Tibial nerve (tissue), 4 donors: Measurements from ENCODE around the gene FAM193B. TPM values are rescaled to one million over a fixed set of nuclear protein-coding genes. Genes with fewer than 3 reads are reported as not detected.

Experiments
- DNase-seq, 2 donors: peaks; one replicate each; pipeline ENCODE4 v3.0.0-alpha.2; 2019; ENCODE audit warnings: low spot score in 2 of 2
- H3K27ac ChIP-seq, 4 donors: fragments of 200-600 bp; sonication (generic) in 3 of 4; one replicate each; pipeline ENCODE4 v1.5.1; 2017 to 2019; ENCODE audit warnings: mild to moderate bottlenecking in 1 of 4
- H3K27me3 ChIP-seq, 2 donors: fragments of 200-600 bp; sonication (generic) in 1 of 2; one replicate each; pipeline versions ENCODE4 v1.5.1 to v1.6.0; 2017 to 2019
- H3K36me3 ChIP-seq, 3 donors: fragments of 200-600 bp; sonication (generic); one replicate each; pipeline ENCODE4 v1.5.1; 2018 to 2019
- H3K4me1 ChIP-seq, 4 donors: fragments of 200-600 bp; sonication (generic) in 3 of 4; one replicate each; pipeline ENCODE4 v1.5.1; 2017 to 2019
- H3K4me3 ChIP-seq, 4 donors: fragments of 200-600 bp; sonication (generic) in 3 of 4; one replicate each; pipeline ENCODE4 v1.5.1; 2017 to 2019; ENCODE audit warnings: mild to moderate bottlenecking in 1 of 4, moderate library complexity in 1 of 4
- H3K9me3 ChIP-seq, 4 donors: fragments of 200-600 bp; sonication (generic) in 3 of 4; one replicate each; pipeline ENCODE4 v1.5.1; 2017 to 2019
- EP300 ChIP-seq, 2 donors: sonication (generic); formaldehyde crosslinking; IDR thresholded peaks; one replicate each; pipeline ENCODE4 v1.6.1; 2017; ENCODE audit warnings: antibody characterized with exemption in 2 of 2, mild to moderate bottlenecking in 1 of 2
- POLR2A ChIP-seq, 2 donors: fragments of 450-650 bp; IDR thresholded peaks; one replicate each; pipeline ENCODE4 v1.6.1; 2017; ENCODE audit warnings: antibody characterized with exemption in 2 of 2, mild to moderate bottlenecking in 2 of 2, moderate library complexity in 2 of 2
- WGBS, 2 donors: methylation state at CpG; one replicate each; pipeline ENCODE4 v1.1.5; 2018; 5-methylcytosine and 5-hydroxymethylcytosine counted together
- total RNA-seq, 4 donors: library from RNA; depleted of rRNA; stranded (reverse); fragments of >200 nt; gene quantifications; one replicate each; pipeline ENCODE4 v1.1.0, GENCODE V29; 2016
- TF ChIP-seq, protein P1 (sequence below), 5 experiments: fragments of 200-600 bp in 3 of 5; fragments of 450-650 bp in 2 of 5; sonication (generic) in 3 of 5; IDR thresholded peaks; one replicate each; pipeline ENCODE4 v1.5.1; 2016 to 2019; ENCODE audit warnings: antibody characterized with exemption in 5 of 5, mild to moderate bottlenecking in 3 of 5, moderate library complexity in 2 of 5

Gene FAM193B
- total RNA-seq, 4 donors from 2014 or later, result 82.4 to 152 (median 115) TPM

DNA sequence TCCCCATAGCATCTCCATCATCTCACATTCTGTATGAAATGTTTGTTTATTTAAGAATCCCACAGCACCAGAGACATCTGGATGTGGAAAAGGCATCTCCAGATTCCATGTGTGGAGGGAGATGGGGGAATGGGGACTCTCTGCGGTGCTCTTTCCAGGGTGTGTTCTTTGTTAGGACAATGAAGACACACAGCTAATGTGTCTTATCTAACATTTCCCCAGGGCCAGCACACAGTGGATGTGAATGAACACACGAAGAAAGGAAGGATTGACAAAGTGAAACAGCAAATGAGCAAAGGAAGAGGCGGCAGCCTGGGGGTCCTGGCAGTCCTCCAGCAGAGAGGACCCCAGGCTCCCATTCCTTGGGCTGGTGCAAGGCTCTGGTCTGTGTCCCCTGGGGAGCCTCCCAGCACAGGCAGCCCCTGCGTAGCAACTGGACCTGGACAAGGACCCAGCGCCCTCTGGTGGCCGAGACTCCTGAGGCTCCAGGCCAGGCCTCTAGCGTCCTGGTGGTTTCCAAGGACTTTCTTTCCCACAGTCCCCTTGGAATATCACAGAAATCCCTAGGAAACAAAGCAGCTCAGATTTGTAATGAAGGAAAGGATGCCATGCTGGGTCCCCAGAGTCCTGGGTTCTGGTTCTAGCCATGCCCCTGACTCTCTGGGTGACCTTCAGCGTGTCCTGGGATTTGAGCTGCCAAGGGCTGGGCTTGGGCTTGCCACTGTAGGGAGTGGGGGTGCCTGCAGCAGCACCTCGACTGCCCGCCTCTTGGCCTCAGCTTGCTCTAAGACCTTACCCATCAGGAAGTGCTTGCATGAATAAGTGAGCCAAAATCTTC, 53.5 kb downstream of the FAM193B start:
- 10 to 12% methylated on average over 8 to 9 of the region's 10 CpGs for WGBS, 2 donors
- H3K4me3 ChIP-seq, result no peak overlapping the region
- no peaks in the 10 kb centered on the region for H3K9me3 ChIP-seq
- no peaks in the 10 kb centered on the region for H3K27me3 ChIP-seq
- H3K4me1 ChIP-seq, result peaks cover 0 to 47% (median 20%) of the 10 kb centered on the region in 4 donors
- TF ChIP-seq EP300 (IDR thresholded peaks at IDR 0.05) (peak in 1 of 2 donors; percentile 46), POLR2A (IDR thresholded peaks at IDR 0.05) (no peak)
- TF ChIP-seq, protein P1, sequence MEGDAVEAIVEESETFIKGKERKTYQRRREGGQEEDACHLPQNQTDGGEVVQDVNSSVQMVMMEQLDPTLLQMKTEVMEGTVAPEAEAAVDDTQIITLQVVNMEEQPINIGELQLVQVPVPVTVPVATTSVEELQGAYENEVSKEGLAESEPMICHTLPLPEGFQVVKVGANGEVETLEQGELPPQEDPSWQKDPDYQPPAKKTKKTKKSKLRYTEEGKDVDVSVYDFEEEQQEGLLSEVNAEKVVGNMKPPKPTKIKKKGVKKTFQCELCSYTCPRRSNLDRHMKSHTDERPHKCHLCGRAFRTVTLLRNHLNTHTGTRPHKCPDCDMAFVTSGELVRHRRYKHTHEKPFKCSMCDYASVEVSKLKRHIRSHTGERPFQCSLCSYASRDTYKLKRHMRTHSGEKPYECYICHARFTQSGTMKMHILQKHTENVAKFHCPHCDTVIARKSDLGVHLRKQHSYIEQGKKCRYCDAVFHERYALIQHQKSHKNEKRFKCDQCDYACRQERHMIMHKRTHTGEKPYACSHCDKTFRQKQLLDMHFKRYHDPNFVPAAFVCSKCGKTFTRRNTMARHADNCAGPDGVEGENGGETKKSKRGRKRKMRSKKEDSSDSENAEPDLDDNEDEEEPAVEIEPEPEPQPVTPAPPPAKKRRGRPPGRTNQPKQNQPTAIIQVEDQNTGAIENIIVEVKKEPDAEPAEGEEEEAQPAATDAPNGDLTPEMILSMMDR (IDR thresholded peaks at IDR 0.05), result peak; percentile 89 to 95 (median 92)
- H3K27ac ChIP-seq, result peak overlapping the region in 3 of 4 donors; percentile 3 to 49 (median 45)
- peak; percentile 90 to 96 for DNase-seq
- peaks cover 0 to 18% (median 2%) of the 10 kb centered on the region in 3 donors for H3K36me3 ChIP-seq

DNA sequence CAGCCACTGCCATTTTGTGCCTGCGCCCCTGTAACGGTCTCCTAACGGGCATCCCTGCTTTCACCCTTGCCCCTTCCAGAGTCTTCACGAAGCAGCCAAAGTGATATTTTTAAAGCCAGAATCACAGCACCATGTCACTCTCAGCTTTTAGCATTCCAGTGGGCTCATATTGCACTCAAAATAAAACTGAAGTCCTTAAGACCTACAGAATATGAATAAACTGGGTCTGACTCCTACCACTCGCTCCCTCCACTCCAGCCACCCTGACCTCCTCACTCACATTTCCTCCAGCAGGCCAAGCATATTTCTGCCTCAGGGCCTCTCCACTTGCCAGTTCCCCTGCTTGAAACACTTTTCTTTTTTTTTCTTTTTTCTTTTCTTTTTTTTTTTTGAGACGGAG, 54.5 kb downstream of the FAM193B start:
- H3K9me3 ChIP-seq, result no peaks in the 10 kb centered on the region
- TF ChIP-seq POLR2A (IDR thresholded peaks at IDR 0.05) (no peak), EP300 (IDR thresholded peaks at IDR 0.05) (no peak)
- TF ChIP-seq, protein P1 (IDR thresholded peaks at IDR 0.05), result no peak
- H3K4me1 ChIP-seq, result peaks cover 0 to 57% (median 30%) of the 10 kb centered on the region in 4 donors
- WGBS, 2 donors, result 72 to 75% methylated on average over 6 of the region's 6 CpGs
- no peak for DNase-seq
- H3K27ac ChIP-seq, result peak overlapping the region in 2 of 4 donors; percentile 29 to 45
- H3K36me3 ChIP-seq, result peaks cover 0 to 12% (median 2%) of the 10 kb centered on the region in 3 donors
- no peaks in the 10 kb centered on the region for H3K27me3 ChIP-seq
- no peak overlapping the region for H3K4me3 ChIP-seq

DNA sequence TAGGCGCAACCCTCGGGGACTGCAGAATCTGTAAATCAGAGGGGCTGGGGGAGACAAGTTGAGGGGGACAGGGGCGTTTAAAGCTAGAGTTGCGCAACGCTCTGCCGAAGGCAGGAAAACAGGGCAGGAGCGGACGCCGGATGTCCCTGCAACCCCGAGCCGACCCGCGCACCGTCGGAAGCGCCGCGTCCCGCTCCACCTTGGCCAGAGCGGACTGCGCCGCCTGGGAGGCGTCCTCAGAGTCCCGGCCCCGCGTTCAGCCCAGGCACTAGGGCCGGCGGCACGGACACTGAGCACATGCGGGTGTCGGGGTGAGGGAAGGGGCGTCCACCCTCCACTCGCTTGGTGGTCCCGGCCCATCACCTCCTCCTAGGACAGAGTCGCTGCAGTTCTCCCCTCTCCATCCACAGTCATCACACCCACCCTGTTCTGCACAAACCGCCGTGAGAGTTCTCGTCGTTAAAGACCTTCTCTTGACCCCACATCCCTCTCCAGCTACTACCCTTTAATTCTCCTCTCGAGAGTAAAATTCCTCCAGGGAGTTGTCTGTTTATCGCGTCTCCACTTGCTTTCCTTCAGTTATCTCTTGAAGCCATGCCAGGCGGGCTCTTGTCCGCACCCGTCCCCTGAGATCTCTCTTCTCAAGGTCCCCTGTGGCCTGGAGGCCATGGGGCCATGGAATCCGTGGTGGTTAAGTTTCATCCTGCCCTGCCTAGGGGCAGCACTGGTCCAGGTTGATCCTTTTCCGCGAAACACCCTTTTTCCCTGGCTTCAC, 56.2 kb downstream of the FAM193B start:
- peak overlapping the region; percentile 46 to 92 (median 66) for H3K4me3 ChIP-seq
- H3K27ac ChIP-seq, result peak overlapping the region; percentile 78 to 97 (median 91)
- H3K27me3 ChIP-seq, result no peaks in the 10 kb centered on the region
- H3K4me1 ChIP-seq, result peaks cover 0 to 74% (median 47%) of the 10 kb centered on the region in 4 donors
- TF ChIP-seq EP300 (IDR thresholded peaks at IDR 0.05) (no peak), POLR2A (IDR thresholded peaks at IDR 0.05) (no peak)
- TF ChIP-seq, protein P1 (IDR thresholded peaks at IDR 0.05), result no peak
- WGBS, 2 donors, result 17% methylated on average over 41 to 42 of the region's 48 CpGs
- no peaks in the 10 kb centered on the region for H3K9me3 ChIP-seq
- no peaks in the 10 kb centered on the region for H3K36me3 ChIP-seq
- no peak for DNase-seq

DNA sequence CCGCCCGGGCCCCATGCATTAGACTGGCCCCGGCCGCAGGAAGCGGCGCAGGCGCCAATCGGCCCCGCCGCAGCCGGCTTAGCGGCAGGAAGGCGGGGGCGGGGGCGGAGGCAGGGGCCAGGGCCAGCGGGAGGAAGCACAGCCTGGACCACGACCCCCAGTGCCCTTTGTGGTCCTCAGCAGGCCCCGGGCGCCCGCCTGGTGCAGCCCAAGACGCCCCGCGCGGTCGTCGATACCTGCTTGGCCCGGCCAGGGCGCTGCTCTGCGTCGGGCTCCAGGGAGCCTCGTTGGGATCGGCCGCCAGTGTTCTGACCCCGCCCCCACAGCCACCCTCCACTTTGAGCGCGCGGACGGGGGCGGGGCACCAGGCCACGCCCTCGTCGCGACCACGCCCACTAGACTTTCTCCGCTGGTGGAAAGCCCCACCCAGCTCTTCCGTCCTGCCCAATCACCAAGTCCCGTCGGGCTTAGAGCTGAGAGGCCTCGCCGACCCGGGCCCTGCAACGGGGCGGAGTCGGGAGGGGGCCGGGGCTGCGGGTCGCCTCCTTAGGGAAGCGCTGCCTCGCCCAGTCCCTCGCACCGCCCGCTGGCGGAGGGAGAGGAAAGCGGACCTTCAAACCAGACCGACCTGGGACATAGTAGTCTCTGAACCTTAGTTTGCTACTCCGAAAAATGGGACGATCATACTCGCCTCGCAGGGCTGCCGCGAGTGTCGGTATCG, 56.9 kb downstream of the FAM193B start, which contains the start of gene PDLIM7:
Gene PDLIM7 (minus strand): TSS at position 313 of the 721 bp plus-strand sequence. CDS start 1,092 bp downstream, outside the sequence.
- TF ChIP-seq POLR2A (IDR thresholded peaks at IDR 0.05) (peak; percentile 87 to 96), EP300 (IDR thresholded peaks at IDR 0.05) (peak in 1 of 2 donors; percentile 95)
- TF ChIP-seq, protein P1 (IDR thresholded peaks at IDR 0.05), result peak in 3 of 5 experiments; percentile 13 to 50 (median 30)
- H3K36me3 ChIP-seq, result peaks cover 0 to 1% (median 0%) of the 10 kb centered on the region in 3 donors
- H3K4me1 ChIP-seq, result peaks cover 0 to 77% (median 49%) of the 10 kb centered on the region in 4 donors
- peak; percentile 96 to 97 for DNase-seq
- peak within 1 kb of the TSS; percentile 78 to 97 (median 91) for H3K27ac ChIP-seq
- no peaks in the 10 kb centered on the region for H3K9me3 ChIP-seq
- H3K4me3 ChIP-seq, result peak within 1 kb of the TSS; percentile 46 to 92 (median 66)
- WGBS, 2 donors, result 0% methylated on average over 38 to 43 of the region's 73 CpGs
- no peaks in the 10 kb centered on the region for H3K27me3 ChIP-seq
